Measurements from ENCODE around the gene RPS4Y2. TPM values are rescaled to one million over a fixed set of nuclear protein-coding genes. Genes with fewer than 3 reads are reported as not detected.

The RPS4Y2 gene
- total RNA-seq, 1 donor, result not detected

GRCh38 chrY:20814794-20815193 is 58.9 kb downstream of the RPS4Y2 start:
- H3K4me3 ChIP-seq (ENCODE audit: low read depth, low read length), result no peak overlapping the region
- DNase-seq (ENCODE audit: low read depth), result no peak
- TF ChIP-seq, protein P1, sequence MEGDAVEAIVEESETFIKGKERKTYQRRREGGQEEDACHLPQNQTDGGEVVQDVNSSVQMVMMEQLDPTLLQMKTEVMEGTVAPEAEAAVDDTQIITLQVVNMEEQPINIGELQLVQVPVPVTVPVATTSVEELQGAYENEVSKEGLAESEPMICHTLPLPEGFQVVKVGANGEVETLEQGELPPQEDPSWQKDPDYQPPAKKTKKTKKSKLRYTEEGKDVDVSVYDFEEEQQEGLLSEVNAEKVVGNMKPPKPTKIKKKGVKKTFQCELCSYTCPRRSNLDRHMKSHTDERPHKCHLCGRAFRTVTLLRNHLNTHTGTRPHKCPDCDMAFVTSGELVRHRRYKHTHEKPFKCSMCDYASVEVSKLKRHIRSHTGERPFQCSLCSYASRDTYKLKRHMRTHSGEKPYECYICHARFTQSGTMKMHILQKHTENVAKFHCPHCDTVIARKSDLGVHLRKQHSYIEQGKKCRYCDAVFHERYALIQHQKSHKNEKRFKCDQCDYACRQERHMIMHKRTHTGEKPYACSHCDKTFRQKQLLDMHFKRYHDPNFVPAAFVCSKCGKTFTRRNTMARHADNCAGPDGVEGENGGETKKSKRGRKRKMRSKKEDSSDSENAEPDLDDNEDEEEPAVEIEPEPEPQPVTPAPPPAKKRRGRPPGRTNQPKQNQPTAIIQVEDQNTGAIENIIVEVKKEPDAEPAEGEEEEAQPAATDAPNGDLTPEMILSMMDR (IDR thresholded peaks at IDR 0.05; ENCODE audit: insufficient read depth, low read length), result no peak

GRCh38 chrY:20817067-20817466 is 61.2 kb downstream of the RPS4Y2 start:
- no peak overlapping the region for H3K4me3 ChIP-seq (ENCODE audit: low read depth, low read length)
- TF ChIP-seq, protein P1 (IDR thresholded peaks at IDR 0.05; ENCODE audit: insufficient read depth, low read length), result no peak
- DNase-seq (ENCODE audit: low read depth), result no peak

Other genes with a start within 250 kb of the RPS4Y2 start
- 33.4 TPM in 1 of 2 replicates, not detected in the other for gene EIF1AY, start 180.3 kb upstream of the RPS4Y2 start, total RNA-seq (ENCODE audit: low replicate concordance)